Right ventricle myocardium superior (tissue), 1 donor: Measurements from ENCODE around the gene ZNF746. TPM values are rescaled to one million over a fixed set of nuclear protein-coding genes. Genes with fewer than 3 reads are reported as not detected.
"Not testable (repeated sequence)": the region's sequence is repeated elsewhere in the genome, so short reads cannot be mapped to it uniquely, and the experiment has no call there.

ENCODE experiments used
- ATAC-seq: fragments of 200-7000 bp; cut with Tn5 transposase; one replicate; pipeline ENCODE4 v1.9.1; 2020; ENCODE audit warnings: mild to moderate bottlenecking; ENCODE audit not compliant: poor library complexity
- DNase-seq: peaks from one replicate; pipeline ENCODE4 v3.0.0-alpha.2; 2020
- intact Hi-C: fragments of 100-400 bp; cut with DNase I; formaldehyde crosslinking; loops from one replicate; pipeline ENCODE4 v1.11.2; 2022
- total RNA-seq: library from RNA; stranded (reverse); fragmentation: NEBNext Ultra II Directional; extraction: Animal tissue kit (Norgen Biotek cat#: 25700); gene quantifications from one replicate; pipeline ENCODE4 v1.2.1, GENCODE V29; 2021
- donor health status: DM: no; HTN: yes; CAD: no; lungs with severe emphysema.

The ZNF746 gene
- total RNA-seq, 1 donor from 2014 or later, result 6.7 TPM

DNA sequence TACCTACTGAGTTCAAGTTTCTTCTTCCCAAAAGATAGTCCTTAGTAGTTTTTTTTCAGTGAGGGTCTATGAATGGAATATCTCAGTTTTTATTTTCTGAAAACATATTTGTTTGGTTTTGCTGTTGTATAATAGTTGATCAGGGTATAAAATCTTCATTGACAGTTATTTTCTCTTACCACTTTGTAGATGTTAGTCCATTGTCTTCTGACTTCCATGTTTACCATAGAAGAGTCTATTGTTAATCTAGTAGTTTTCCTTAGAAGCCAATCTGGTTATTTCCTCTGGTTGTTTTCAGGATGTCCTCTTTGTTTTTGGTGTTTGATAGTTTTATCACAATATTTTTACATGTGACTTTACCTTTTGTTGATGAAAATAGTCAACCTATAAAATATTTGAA is 31.2 kb downstream of the ZNF746 start:
- no peak for DNase-seq
- no peak for ATAC-seq
- intact Hi-C loops, result no loop called here

DNA sequence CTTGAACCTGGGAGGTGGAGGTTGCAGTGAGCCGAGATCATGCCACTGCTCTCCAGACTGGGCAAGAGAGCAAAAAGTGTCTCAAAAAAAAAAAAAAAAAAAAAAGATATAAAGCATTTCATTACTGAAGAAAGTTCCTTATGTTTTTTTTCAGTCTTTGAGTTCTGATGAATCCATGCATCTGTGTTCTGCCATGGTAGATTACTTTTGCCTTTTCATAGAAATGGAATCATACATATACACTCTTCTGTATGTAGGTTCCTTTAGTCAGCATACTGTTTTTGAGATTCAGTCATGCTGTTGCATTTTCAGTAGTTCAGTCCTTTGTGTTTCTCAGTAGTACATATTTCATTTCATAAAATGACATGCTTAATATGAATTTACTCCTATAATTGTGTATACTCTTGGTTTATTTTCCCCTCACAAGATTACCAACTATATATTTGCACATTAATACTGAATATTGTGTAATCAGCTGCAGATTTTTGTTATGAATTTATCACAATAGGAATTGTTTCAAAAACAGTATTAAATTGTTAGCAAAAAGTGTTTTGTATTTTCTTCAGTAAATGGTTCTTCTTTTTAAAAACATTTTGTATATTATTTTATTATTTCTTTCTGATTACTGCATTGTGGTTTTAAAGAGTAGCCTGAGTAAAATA is 34.0 kb downstream of the ZNF746 start:
- DNase-seq (no peak), ATAC-seq (no peak)
- intact Hi-C loops, result no loop called here

DNA sequence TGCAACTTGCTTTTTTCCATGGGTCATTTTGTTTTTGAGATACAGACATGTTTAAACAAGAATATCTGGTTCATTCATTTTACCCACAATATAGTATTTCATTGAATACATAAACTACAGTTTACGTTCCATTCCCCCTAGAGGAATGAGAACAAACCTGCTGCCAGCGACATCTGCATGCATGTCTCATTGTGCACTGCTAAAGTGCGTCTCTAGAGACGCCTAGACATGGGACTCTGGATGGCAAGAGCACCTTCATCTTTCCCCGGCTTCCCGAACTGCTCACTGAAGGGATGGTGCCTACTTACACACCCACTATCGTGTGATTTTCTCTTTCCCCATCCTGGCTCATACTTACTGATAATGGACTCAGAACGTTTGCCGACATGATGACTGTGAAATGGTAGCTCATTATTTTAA is 35.5 kb downstream of the ZNF746 start:
- ATAC-seq (no peak), DNase-seq (no peak)
- intact Hi-C loops, result no loop called here

DNA sequence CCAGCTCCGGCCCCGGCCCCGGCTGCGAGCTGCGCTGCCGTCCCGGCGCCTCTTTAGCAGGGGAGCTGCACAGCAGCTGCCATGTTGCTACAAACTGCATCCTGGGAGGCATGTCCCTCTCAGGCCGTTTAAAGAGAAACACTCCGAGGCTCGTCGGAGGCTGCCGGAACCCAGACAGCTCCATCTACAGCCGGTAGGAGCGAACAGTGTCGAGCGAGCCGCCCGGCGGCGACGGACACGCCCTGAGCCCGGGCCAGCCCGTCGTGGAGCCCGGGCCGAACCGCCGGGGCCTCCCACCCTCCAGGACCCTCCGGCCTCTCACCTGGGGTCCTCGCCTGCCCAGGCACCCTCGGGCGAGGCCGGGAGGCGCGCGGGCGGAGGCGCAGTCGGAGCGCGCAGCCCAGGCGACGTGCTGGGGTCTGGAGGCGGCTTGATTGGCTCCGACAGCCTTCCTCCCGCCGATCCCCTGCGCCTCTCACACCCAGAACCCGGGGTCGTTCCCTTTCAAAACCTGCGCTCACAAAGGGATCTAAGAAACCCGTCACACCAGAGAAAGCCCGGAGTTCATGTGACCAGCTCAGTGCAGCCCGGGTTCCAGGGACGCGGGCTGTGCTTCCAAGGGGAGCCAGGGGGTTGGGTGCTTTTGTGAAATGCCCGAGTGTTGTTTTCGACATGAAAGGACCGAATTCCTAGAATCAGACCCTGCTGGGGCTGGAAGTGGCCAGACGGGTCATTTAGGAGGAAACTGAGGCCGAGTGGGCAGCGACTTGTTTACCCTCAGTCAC is 36.9 kb downstream of the ZNF746 start, which contains the start of gene ZNF777:
Gene ZNF777 (minus strand): TSS at position 570 of the 785 bp plus-strand sequence. CDS start 5,040 bp downstream, outside the sequence.
- peak; percentile 99 for ATAC-seq
- peak; percentile 90 for DNase-seq
- intact Hi-C loops, result no loop called here

GRCh38 chr7:149459540-149460452 is 37.8 kb downstream of the ZNF746 start:
- no peak for ATAC-seq
- intact Hi-C loops, result no loop called here
- DNase-seq, result no peak

- no peak for DNase-seq
- ATAC-seq, result no peak
- intact Hi-C loops, result no loop called here
These were observed 38.4 kb downstream of the ZNF746 start for GRCh38 chr7:149459201-149459539.

- ATAC-seq (no peak), DNase-seq (no peak)
- intact Hi-C loops, result no loop called here
These were observed 39.4 kb downstream of the ZNF746 start for GRCh38 chr7:149458235-149458634.

- DNase-seq, result no peak
- no peak for ATAC-seq
- intact Hi-C loops, result no loop called here
These were observed 39.8 kb downstream of the ZNF746 start for GRCh38 chr7:149457766-149458165.

- no peak for DNase-seq
- no peak for ATAC-seq
- intact Hi-C loops, result no loop called here
These were observed 40.8 kb downstream of the ZNF746 start for GRCh38 chr7:149456506-149457421.

- ATAC-seq, result no peak
- intact Hi-C loops, result no loop called here
- DNase-seq, result no peak
These were observed 42.2 kb downstream of the ZNF746 start for GRCh38 chr7:149455175-149455950.

DNA sequence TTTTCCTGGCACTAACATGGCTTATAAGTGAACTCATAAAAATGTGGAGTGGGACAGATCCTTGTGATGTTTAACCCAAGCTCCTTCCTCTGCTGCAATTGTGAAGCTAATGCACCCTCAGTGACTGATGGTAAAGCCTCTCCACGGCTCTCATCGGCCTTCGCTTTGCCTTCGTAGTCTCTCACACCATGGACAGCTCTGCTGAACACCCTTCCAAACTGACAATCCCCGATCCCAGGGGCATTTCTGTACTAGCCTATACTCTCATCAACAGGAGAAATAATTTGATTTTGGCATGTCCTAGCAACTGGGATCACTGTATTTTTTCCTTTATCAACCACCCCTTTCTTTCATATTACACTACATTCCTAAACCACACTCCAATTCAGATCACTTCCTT is 42.9 kb downstream of the ZNF746 start:
- DNase-seq, result no peak
- intact Hi-C loops, result no loop called here
- no peak for ATAC-seq

DNA sequence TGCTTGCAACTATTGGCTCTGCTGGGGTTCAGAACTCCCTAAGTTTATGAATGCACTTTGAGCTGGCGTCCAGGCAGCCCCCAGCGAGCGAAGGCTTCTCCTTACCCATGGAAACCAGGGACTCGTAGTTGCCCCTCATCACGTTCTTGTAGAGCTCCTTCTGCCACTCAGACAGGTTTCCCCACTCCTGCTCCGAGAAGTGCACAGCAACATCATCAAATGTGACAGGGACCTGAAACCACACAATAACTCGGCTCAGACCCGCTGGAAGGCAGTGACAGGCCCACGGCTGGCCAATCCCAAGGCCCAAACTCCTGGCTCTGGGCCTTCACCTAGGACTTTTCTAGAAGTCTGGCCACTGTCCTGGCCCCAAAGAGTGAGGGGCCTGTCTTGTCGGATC is 43.6 kb downstream of the ZNF746 start:
- DNase-seq (no peak), ATAC-seq (no peak)
- intact Hi-C loops, result no loop called here

GRCh38 chr7:149450821-149451220 is 46.8 kb downstream of the ZNF746 start:
- intact Hi-C loops, result no loop called here
- no peak for ATAC-seq
- no peak for DNase-seq

GRCh38 chr7:149449897-149450296 is 47.7 kb downstream of the ZNF746 start:
- DNase-seq (no peak), ATAC-seq (no peak)
- intact Hi-C loops, result no loop called here

DNA sequence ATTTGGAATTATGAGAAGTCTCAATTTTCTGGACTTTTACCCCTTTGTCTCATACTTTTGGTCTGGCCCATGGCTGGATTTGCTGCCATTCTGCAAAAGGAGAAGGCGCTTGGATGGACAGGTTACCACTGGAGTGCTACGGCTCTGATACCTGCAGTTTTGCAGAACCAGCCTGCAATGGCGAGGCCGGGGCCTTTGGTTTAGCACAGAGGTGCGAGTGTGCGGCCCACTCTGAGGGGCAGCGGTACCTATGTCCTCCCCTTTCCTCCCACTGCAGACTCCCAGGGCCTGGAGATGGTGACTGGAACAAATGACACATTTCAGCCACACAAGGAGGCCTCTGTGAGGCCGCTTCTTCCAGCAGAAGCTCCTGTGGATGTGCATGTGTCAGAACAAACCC is 48.6 kb downstream of the ZNF746 start:
- DNase-seq, result no peak
- no peak for ATAC-seq
- intact Hi-C loops, result no loop called here

GRCh38 chr7:149446026-149446425 is 51.6 kb downstream of the ZNF746 start:
- DNase-seq, intact Hi-C loops, ATAC-seq: not testable (repeated sequence)

DNA sequence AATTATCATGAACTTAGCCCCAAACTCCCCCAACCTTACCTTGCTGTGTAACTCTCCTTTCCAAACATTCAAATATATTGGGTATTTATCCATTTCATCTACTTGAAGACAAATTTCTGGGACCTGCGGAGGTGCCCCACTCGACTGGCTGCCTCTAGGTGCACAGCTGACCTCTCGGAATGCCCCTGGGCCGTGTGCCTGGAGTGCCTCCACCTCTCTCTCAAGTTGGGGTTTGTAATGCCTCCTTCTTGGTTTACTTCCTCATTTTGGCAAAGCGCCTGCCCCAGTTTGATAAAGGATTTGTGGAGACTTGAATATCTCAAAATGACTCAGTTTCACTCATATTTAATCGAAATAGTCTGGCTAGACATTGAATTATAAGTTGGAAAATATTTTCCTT is 53.3 kb downstream of the ZNF746 start:
- ATAC-seq (no peak), DNase-seq (no peak)
- intact Hi-C loops, result no loop called here

DNA sequence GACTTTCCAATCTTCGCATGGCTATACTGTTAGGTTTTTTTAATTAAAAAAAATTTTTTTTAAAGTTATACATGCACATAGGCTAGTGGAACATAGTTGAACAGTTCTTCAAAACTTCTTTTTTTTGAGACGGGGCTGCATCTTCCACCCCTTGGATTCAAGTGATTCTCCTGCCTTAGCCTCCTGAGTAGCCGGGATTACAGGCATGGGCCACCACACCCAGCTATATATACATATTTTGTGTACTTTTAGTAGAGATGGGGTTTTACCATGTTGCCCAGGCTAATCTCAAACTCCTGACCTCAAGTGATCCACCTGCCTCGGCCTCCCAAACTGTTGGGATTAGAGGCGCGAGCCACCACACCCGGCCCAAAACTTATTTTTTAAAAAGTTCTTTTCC is 54.1 kb downstream of the ZNF746 start:
- DNase-seq, result no peak
- intact Hi-C loops, result no loop called here
- ATAC-seq, result no peak
